SU-DHL-6 (cell line): Measurements from ENCODE around the gene RNF220.

Experiments
- H2AFZ ChIP-seq: fragments of 200-600 bp; sonication (generic); 2 replicates; pipeline ENCODE4 v1.6.1; 2014; ENCODE audit warnings: low read depth, mild to moderate bottlenecking, moderate library complexity, mixed read lengths, antibody characterized with exemption, low read length; ENCODE audit not compliant: severe bottlenecking
- H3F3A ChIP-seq: fragments of 200-600 bp; shearing (Covaris generic); 2 replicates; pipeline ENCODE4 v1.6.0; 2016; ENCODE audit warnings: antibody characterized with exemption, mild to moderate bottlenecking; ENCODE audit not compliant: insufficient read depth
- H3K27ac ChIP-seq: fragments of 200-600 bp; sonication (generic); 2 replicates; pipeline ENCODE4 v1.5.1; 2016; ENCODE audit warnings: low read depth, mild to moderate bottlenecking, low read length, moderate library complexity, mixed read lengths
- H3K27me3 ChIP-seq: fragments of 200-600 bp; sonication (generic), shearing (Covaris generic); 2 replicates; pipeline ENCODE4 v1.6.0; 2014; ENCODE audit warnings: mild to moderate bottlenecking, low read length
- H3K36me3 ChIP-seq: fragments of 200-600 bp; sonication (generic); 2 replicates; pipeline ENCODE4 v1.6.1; 2014; ENCODE audit warnings: mild to moderate bottlenecking, low read length, mixed read lengths
- H3K4me2 ChIP-seq: fragments of 300-600, 200-600 bp; shearing (Covaris generic), sonication (generic); 2 replicates; pipeline ENCODE4 v1.6.0; 2014; ENCODE audit warnings: low read length, low read depth, mild to moderate bottlenecking; ENCODE audit not compliant: poor library complexity, severe bottlenecking
- H3K4me3 ChIP-seq: fragments of 200-600 bp; sonication (generic); 2 replicates; pipeline ENCODE4 v1.5.1; 2014; ENCODE audit warnings: antibody characterized with exemption, low read length, mild to moderate bottlenecking, mixed read lengths; ENCODE audit not compliant: insufficient read depth, poor library complexity, severe bottlenecking
- H3K79me2 ChIP-seq: fragments of 200-600 bp; sonication (generic); 2 replicates; pipeline ENCODE4 v1.6.1; 2014; ENCODE audit warnings: mild to moderate bottlenecking, low read length, moderate library complexity; ENCODE audit not compliant: insufficient read depth
- H3K9ac ChIP-seq: fragments of 200-600 bp; sonication (generic); 2 replicates; pipeline ENCODE4 v1.7.0; 2014; ENCODE audit warnings: mild to moderate bottlenecking, low read length
- H3K9me2 ChIP-seq: fragments of 200-600 bp; sonication (generic); replicated peaks from 2 replicates; pipeline ENCODE4 v1.6.1; 2014; ENCODE audit warnings: low read length; ENCODE audit not compliant: insufficient read depth
- H3K9me3 ChIP-seq: fragments of 200-600 bp; sonication (generic); 2 replicates; pipeline ENCODE4 v1.6.1; 2014; ENCODE audit warnings: low read length, mixed read lengths; ENCODE audit not compliant: insufficient read depth
- H4K20me1 ChIP-seq: fragments of 200-600 bp; sonication (generic); 2 replicates; pipeline ENCODE4 v1.6.1; 2014; ENCODE audit warnings: low read depth, mild to moderate bottlenecking, antibody characterized with exemption, low read length, moderate library complexity, mixed read lengths
- EZH2phosphoT487 ChIP-seq: fragments of 200-600 bp; sonication (generic), shearing (Covaris generic); conservative IDR thresholded peaks from 2 replicates; pipeline ENCODE4 v1.6.1; 2018; ENCODE audit warnings: mild to moderate bottlenecking, antibody characterized with exemption, low read length, moderate library complexity, mixed read lengths
- TF ChIP-seq, protein P1 (sequence below): fragments of 200-600 bp; sonication (generic); IDR thresholded peaks from one replicate; pipeline ENCODE4 v1.5.1; 2017; ENCODE audit warnings: antibody characterized with exemption, mild to moderate bottlenecking, low read length, moderate library complexity; ENCODE audit not compliant: insufficient read depth, poor library complexity, severe bottlenecking

Gene RNF220

DNA sequence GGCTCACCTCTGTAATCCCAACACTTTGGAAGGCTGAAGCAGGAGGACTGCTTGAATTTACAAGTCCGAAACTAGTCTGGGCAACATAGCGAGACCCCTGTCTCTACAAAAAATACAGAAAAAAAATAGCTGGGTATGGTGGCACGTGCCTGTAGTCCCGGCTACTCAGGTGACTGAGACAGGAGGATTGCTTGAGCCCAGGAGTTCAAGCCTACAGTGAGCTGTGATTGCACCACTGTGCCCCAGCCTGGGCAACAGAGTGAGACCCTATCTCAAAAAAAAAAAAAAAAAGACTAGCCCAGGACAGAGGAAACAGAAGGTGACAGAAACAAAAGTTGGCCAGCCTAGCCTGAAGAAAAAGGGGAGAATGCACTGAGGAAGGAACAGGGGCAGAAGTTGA is 290.6 kb downstream of the RNF220 start:
- H3K79me2 ChIP-seq, result no peaks in the 10 kb centered on the region
- H4K20me1 ChIP-seq, result no peaks in the 10 kb centered on the region
- peak overlapping the region; percentile 69 for H3K27ac ChIP-seq
- H3K9me2 ChIP-seq, result no peaks in the 10 kb centered on the region
- H3K9me3 ChIP-seq, result no peaks in the 10 kb centered on the region
- no peak overlapping the region for H3K9ac ChIP-seq
- H3K27me3 ChIP-seq, result no peaks in the 10 kb centered on the region
- peaks cover 15% of the 10 kb centered on the region for H3F3A ChIP-seq
- TF ChIP-seq EZH2phosphoT487, result no peak
- TF ChIP-seq, protein P1, sequence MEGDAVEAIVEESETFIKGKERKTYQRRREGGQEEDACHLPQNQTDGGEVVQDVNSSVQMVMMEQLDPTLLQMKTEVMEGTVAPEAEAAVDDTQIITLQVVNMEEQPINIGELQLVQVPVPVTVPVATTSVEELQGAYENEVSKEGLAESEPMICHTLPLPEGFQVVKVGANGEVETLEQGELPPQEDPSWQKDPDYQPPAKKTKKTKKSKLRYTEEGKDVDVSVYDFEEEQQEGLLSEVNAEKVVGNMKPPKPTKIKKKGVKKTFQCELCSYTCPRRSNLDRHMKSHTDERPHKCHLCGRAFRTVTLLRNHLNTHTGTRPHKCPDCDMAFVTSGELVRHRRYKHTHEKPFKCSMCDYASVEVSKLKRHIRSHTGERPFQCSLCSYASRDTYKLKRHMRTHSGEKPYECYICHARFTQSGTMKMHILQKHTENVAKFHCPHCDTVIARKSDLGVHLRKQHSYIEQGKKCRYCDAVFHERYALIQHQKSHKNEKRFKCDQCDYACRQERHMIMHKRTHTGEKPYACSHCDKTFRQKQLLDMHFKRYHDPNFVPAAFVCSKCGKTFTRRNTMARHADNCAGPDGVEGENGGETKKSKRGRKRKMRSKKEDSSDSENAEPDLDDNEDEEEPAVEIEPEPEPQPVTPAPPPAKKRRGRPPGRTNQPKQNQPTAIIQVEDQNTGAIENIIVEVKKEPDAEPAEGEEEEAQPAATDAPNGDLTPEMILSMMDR, result no peak
- no peak overlapping the region for H3K4me3 ChIP-seq
- H3K4me2 ChIP-seq, result no peak overlapping the region
- no peaks in the 10 kb centered on the region for H3K36me3 ChIP-seq
- peak overlapping the region; percentile 52 for H2AFZ ChIP-seq

DNA sequence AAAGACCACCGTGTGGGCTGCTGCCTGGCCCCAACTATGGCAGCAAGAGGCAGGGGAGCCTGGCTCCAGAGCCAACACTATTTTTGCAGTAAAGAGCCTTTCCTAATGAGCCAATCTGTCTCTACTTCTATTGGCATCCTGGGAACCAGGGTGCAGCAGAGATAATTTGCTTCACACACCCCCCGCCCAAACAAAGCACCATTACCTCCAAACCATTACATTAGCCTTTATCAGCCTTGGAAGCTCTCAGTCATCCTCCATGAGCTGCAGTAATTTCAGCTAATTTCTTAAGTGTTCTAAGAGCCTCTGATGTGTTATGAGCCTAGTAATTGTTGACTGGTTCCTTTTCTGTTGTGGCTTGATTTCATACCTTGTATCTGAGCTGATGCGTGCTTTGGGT is 291.0 kb downstream of the RNF220 start:
- no peaks in the 10 kb centered on the region for H3K9me3 ChIP-seq
- H3K79me2 ChIP-seq, result no peaks in the 10 kb centered on the region
- H3K4me2 ChIP-seq, result peak overlapping the region; percentile 14
- no peaks in the 10 kb centered on the region for H3K9me2 ChIP-seq
- peak overlapping the region; percentile 52 for H2AFZ ChIP-seq
- H3K27ac ChIP-seq, result peak overlapping the region; percentile 69
- no peak overlapping the region for H3K9ac ChIP-seq
- no peaks in the 10 kb centered on the region for H3K36me3 ChIP-seq
- peaks cover 15% of the 10 kb centered on the region for H3F3A ChIP-seq
- H3K27me3 ChIP-seq, result no peaks in the 10 kb centered on the region
- no peaks in the 10 kb centered on the region for H4K20me1 ChIP-seq
- TF ChIP-seq EZH2phosphoT487, result no peak
- TF ChIP-seq, protein P1, result no peak
- H3K4me3 ChIP-seq, result no peak overlapping the region

DNA sequence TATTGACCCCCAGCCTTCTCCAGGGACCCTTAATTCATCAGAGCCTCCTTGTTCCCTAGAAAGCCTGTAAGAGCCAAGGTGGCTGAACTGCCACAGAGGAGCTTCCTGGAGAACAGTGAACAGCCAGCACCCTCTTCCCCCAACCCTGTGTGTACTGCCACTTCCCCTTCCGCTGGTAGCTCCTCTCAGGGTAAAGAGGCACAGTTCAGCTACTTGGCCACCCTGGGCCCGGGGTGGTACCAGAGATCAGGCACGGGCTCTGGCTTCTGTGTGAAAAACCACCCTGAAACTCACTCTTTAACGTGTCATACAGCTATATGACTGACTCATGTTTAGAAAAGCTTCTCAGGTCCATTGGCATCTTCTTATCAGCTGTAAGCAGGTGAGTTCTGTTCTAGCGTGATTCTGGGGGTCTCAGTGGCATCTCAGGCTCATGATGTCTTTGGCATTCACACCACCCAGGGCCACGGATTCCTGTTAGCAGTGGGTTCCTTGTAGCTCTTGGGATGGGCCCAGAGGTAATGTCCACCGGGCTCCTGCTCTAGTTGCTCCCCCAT is 291.8 kb downstream of the RNF220 start:
- Histone ChIP-seq H3K36me3 (no peaks in the 10 kb centered on the region), H3K9me2 (no peaks in the 10 kb centered on the region), H3K79me2 (no peaks in the 10 kb centered on the region), H3K4me2 (peak overlapping the region; percentile 14), H3K4me3 (no peak overlapping the region), H3K9me3 (no peaks in the 10 kb centered on the region), H3F3A (peaks cover 15% of the 10 kb centered on the region), H4K20me1 (no peaks in the 10 kb centered on the region), H3K27ac (peak overlapping the region; percentile 69), H3K27me3 (no peaks in the 10 kb centered on the region), H3K9ac (peak overlapping the region; percentile 1; the same call in 1 of the 2 replicates), H2AFZ (peak overlapping the region; percentile 52)
- no peak for TF ChIP-seq EZH2phosphoT487
- TF ChIP-seq, protein P1, result no peak
